BLaER1 (cell line): ENCODE results near the gene FCN2.

ENCODE experiments used
- H3K27ac ChIP-seq: shearing (Covaris generic); formaldehyde crosslinking; 2 replicates; pipeline ENCODE4 v1.8.1; 2022
- H3K27me3 ChIP-seq: shearing (Covaris generic); formaldehyde crosslinking; 2 replicates; pipeline ENCODE4 v1.8.1; 2022
- H3K36me3 ChIP-seq: shearing (Covaris generic); formaldehyde crosslinking; 2 replicates; pipeline ENCODE4 v1.8.1; 2022
- H3K4me1 ChIP-seq: shearing (Covaris generic); formaldehyde crosslinking; 2 replicates; pipeline ENCODE4 v1.8.1; 2022
- H3K4me2 ChIP-seq: shearing (Covaris generic); formaldehyde crosslinking; 2 replicates; pipeline ENCODE4 v1.8.1; 2022
- H3K4me3 ChIP-seq: shearing (Covaris generic); formaldehyde crosslinking; 2 replicates; pipeline ENCODE4 v1.8.1; 2022
- H3K9ac ChIP-seq: shearing (Covaris generic); formaldehyde crosslinking; 2 replicates; pipeline ENCODE4 v1.8.1; 2022
- H3K9me3 ChIP-seq: shearing (Covaris generic); formaldehyde crosslinking; 2 replicates; pipeline ENCODE4 v1.8.1; 2022
- H4K20me1 ChIP-seq: shearing (Covaris generic); formaldehyde crosslinking; 2 replicates; pipeline ENCODE4 v1.8.1; 2022
- Cebpa-rat ChIP-seq: shearing (Covaris generic); IDR thresholded peaks from 2 replicates; pipeline ENCODE4 v1.8.1; 2022

FCN2 gene

DNA sequence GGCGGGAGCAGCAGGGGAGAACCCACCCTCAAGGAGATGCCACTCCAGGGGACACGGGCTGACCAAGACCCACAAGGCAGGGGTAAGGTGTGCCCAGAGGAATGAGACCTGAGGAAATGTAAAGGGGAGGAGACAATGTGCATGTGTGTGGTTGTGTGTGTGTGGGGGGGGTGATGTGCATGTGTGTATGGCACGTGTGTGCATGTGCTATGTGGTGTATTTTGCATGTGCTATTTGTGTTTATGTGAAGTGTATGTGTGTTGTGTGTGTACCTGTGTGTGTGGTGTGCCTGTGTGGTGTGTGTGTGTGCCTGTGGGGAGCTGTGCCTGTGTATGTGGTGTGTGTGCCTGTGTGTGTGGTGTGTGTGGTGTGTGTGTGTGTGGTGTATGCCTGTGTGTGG is 33.5 kb upstream of the FCN2 start:
- Histone ChIP-seq H3K4me2 (no peak overlapping the region), H4K20me1 (peaks cover 8% of the 10 kb centered on the region; the same call in 1 of the 2 replicates), H3K36me3 (peaks cover 24% of the 10 kb centered on the region), H3K4me3 (no peak overlapping the region), H3K27ac (no peak overlapping the region), H3K9me3 (peaks cover 33% of the 10 kb centered on the region), H3K27me3 (no peaks in the 10 kb centered on the region), H3K4me1 (no peaks in the 10 kb centered on the region; the same call in 1 of the 2 replicates), H3K9ac (no peak overlapping the region)
- TF ChIP-seq Cebpa-rat = no peak

DNA sequence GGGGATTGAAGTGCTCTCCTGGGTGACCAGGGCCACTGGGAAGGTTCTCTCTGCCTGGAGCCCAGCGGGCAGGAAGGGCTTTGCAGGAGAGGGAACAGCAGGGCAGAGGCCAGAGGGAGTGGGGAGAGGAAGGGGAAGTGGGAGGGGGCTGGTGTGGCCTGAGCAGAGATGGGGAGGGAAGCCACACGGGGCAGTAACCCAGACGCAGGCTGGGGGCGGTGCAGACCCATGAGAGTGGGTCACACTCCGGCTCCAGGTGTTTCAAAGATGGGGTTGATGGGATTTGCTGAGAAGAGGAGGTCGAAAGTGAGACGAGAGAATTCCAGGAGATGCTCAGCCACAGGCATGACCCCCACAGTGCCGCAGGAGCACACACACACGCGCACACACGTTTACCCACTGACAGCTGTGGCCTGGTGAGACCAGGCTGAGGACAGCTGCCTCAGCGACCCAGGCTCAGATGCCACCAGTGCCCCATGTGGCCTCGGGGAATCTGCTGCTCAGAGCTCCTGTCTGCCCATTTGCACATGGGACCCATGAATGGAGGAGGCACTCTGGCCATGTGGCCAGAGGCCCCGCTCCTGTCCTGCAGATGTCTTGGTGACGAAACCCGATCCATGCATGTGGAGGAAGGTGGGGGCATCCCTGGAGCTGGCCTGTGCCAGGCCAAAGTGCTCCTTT is 32.7 kb upstream of the FCN2 start:
- no peak for TF ChIP-seq Cebpa-rat
- no peak overlapping the region for H3K27ac ChIP-seq
- peaks cover 16% of the 10 kb centered on the region for H3K36me3 ChIP-seq
- no peak overlapping the region for H3K4me3 ChIP-seq
- no peaks in the 10 kb centered on the region; the same call in 1 of the 2 replicates for H3K4me1 ChIP-seq
- peaks cover 8% of the 10 kb centered on the region; the same call in 1 of the 2 replicates for H4K20me1 ChIP-seq
- H3K4me2 ChIP-seq = no peak overlapping the region
- H3K9ac ChIP-seq = no peak overlapping the region
- no peaks in the 10 kb centered on the region for H3K27me3 ChIP-seq
- peaks cover 33% of the 10 kb centered on the region for H3K9me3 ChIP-seq

DNA sequence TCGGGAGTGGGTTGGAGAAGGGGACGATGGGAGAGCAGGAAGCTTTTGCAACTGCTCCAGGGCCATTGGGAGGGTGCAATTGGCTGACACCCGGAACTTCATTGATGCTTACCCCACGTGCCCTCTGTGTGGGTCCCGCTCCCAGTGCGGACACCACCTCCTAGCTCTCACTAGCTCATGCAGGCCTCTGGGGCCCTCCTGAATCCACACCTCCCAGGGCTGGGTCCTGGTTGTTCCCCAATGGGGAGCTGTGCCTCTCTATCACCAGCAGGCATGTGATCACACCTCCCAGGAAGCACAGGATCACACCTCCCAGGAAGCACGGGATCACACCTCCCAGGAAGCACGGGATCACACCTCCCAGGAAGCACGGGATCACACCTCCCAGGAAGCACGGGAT is 32.1 kb upstream of the FCN2 start:
- no peak for TF ChIP-seq Cebpa-rat
- H3K9me3 ChIP-seq = peaks cover 33% of the 10 kb centered on the region

DNA sequence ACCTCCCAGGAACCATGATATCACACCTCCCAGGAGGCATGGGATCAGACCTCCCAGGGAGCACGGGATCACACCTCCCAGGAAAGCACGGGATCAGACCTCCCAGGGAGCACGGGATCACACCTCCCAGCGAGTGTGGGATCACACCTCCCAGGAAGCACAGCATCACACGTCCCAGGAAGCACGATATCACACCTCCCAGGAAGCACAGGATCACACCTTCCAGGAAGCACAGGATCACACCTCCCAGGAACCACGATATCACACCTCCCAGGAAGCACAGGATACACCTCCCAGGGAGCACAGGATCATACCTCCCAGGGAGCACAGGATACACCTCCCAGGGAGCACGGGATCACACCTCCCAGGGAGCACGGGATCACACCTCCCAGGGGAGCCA is 30.0 kb upstream of the FCN2 start:
- no peaks in the 10 kb centered on the region for H3K36me3 ChIP-seq
- no peak for TF ChIP-seq Cebpa-rat
- H3K9me3 ChIP-seq = peaks cover 33% of the 10 kb centered on the region
- H3K9ac ChIP-seq = no peak overlapping the region
- no peaks in the 10 kb centered on the region for H4K20me1 ChIP-seq
- H3K27ac ChIP-seq = no peak overlapping the region
- H3K4me1 ChIP-seq = no peaks in the 10 kb centered on the region; the same call in 1 of the 2 replicates
- H3K4me2 ChIP-seq = no peak overlapping the region
- no peak overlapping the region for H3K4me3 ChIP-seq
- H3K27me3 ChIP-seq = no peaks in the 10 kb centered on the region

More for the DNA sequence above, 32.1 kb upstream of the FCN2 start:
- Histone ChIP-seq H3K4me1 (no peaks in the 10 kb centered on the region; the same call in 1 of the 2 replicates), H3K27ac (no peak overlapping the region), H3K9ac (no peak overlapping the region), H3K4me2 (no peak overlapping the region), H3K27me3 (no peaks in the 10 kb centered on the region), H3K4me3 (no peak overlapping the region), H4K20me1 (peaks cover 8% of the 10 kb centered on the region; the same call in 1 of the 2 replicates), H3K36me3 (peaks cover 10% of the 10 kb centered on the region)

DNA sequence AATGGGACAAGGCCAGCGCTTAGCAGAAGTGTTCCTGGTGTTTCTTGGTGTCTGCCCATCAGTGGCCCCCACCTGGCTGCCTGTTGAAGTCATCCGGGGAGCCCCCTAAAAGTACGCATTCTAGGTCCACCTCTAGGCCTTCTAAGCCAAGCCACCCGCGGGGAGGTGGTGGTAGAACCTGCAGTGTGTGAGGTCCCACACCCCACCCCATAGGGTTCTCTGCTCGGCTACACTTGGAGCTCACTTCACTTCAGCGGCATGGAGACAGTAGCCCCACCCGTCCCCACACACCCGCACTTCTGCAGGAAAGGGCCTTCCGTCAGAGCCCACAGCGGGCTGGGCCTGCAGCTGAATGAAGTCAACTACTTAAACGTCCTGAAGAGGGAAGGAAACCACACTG is 29.6 kb upstream of the FCN2 start:
- Histone ChIP-seq H3K36me3 (no peaks in the 10 kb centered on the region), H3K4me3 (no peak overlapping the region), H3K27me3 (no peaks in the 10 kb centered on the region), H3K4me1 (no peaks in the 10 kb centered on the region; the same call in 1 of the 2 replicates), H3K27ac (no peak overlapping the region), H3K9ac (no peak overlapping the region), H3K9me3 (peaks cover 33% of the 10 kb centered on the region), H3K4me2 (no peak overlapping the region), H4K20me1 (no peaks in the 10 kb centered on the region)
- TF ChIP-seq Cebpa-rat = no peak

DNA sequence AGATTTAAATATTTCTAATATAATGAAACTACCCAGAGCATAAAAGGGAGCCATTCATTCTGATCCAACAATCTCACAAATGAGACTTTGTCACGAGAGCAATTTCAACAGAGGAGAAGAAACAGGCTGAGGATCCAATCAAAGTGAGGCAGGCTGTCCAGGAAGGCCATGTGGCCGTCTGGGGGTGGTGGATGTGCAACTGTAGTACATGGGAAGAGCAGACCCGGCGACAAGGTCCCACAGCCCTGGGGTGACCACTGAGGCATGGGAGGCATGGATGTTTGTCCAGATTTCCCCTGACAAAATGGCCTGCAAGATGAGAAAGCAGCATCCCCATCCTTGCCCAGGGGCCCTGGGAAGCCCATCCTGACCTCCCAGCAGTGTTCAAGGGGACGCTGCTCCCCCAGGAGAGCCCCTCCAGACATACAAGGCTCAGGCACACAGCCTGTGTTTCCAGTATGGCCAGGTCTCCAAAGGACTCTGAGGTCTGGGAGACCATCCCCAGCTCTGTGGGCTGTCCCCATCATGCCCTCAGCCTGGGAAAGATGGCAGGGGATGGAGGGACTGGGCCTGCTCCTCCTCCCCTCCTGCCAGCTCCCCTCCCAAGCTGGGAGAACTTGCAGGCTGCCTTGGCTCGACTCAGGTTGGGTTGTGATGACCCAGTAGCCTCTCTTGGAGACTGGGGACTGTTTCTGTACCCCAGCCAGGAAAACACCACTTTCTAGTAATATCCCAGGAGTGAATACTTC is 27.5 kb upstream of the FCN2 start:
- H3K4me1 ChIP-seq = no peaks in the 10 kb centered on the region; the same call in 1 of the 2 replicates
- TF ChIP-seq Cebpa-rat = no peak
- no peak overlapping the region for H3K4me2 ChIP-seq
- no peaks in the 10 kb centered on the region for H3K36me3 ChIP-seq
- H3K4me3 ChIP-seq = no peak overlapping the region
- H3K27ac ChIP-seq = no peak overlapping the region
- peaks cover 31% of the 10 kb centered on the region for H3K9me3 ChIP-seq
- H3K27me3 ChIP-seq = no peaks in the 10 kb centered on the region
- H3K9ac ChIP-seq = no peak overlapping the region
- H4K20me1 ChIP-seq = no peaks in the 10 kb centered on the region

DNA sequence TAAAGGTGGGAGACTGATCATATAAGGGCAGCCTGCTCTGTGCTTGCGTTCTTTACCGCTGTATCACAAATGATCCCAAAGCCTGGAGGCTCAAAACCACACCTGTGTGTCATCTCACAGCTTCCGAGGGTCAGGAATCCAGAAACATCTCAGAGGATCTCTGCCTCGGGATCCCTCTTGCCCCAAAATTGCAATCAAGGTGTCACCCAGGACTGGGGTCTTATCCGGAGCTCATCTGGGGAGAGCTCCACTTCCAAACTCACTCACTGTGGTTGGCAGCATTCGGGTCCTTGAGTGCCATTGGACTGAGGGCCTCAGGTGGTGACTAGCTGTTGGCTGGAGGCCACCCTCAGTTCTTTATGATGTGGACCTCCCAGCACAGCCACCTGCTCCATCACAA is 26.7 kb upstream of the FCN2 start:
- no peaks in the 10 kb centered on the region for H3K36me3 ChIP-seq
- TF ChIP-seq Cebpa-rat = no peak
- H3K4me3 ChIP-seq = no peak overlapping the region
- H3K9me3 ChIP-seq = peaks cover 22% of the 10 kb centered on the region
- no peaks in the 10 kb centered on the region for H4K20me1 ChIP-seq
- no peak overlapping the region for H3K27ac ChIP-seq
- no peaks in the 10 kb centered on the region for H3K4me1 ChIP-seq
- H3K27me3 ChIP-seq = no peaks in the 10 kb centered on the region
- H3K9ac ChIP-seq = no peak overlapping the region
- H3K4me2 ChIP-seq = no peak overlapping the region

DNA sequence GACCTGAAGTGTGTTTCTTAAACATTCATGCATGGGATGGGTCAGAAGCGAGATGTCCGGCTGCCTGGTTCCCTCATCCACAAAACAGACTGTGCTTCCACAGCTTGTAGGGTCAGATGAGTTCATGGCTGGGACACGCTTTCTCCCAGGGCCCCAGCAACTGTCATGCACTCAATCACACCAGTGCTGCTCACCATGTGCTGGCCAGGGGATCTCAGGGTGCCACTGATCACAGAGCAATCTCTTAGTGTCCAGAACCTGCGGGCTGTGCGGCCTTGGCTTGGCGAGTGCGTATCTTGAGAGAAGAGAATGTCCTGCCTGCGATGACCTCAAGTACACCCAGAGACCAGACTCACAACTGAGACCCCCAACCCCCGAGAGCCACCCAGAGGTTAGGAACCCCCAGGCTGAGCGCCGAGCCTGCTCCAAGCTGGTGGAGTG is 26.0 kb upstream of the FCN2 start:
- no peak for TF ChIP-seq Cebpa-rat

DNA sequence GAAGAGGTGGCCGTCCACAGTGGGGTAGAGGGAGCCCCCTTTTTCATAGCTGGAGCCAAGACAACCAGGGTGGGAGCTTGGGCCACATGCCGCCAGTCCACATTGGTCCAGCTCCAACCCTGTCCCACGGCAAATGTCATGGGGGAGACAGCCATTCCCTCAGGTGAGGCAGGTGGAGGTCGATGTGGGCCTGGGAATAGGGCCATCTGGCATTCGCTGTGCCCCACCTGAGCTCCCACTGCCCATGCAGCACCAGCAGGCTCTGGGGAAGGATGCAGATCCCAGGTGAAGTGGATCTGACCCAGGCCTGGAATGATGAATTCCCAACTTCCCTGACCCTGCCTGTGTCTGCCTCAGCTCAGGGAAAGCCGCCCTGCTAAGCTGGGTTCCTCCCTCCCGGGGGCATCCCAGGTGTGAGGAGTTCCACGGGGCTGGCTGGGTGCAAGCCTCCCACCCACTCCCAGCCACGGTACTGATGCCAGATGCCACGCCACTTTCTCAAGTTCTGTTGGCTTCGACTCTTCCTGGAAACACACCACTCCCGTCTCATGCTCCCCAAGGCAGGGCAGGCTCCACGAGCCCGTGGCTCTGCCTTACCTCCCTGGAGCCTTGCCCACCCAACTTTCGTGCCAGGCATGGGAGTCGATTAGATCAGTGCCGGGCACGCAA is 25.2 kb upstream of the FCN2 start:
- H3K36me3 ChIP-seq = no peaks in the 10 kb centered on the region
- H3K27ac ChIP-seq = no peak overlapping the region
- no peaks in the 10 kb centered on the region for H3K4me1 ChIP-seq
- H3K9ac ChIP-seq = no peak overlapping the region
- no peaks in the 10 kb centered on the region for H3K27me3 ChIP-seq
- no peak overlapping the region for H3K4me2 ChIP-seq
- no peak overlapping the region for H3K4me3 ChIP-seq
- no peak for TF ChIP-seq Cebpa-rat
- peaks cover 14% of the 10 kb centered on the region for H3K9me3 ChIP-seq
- no peaks in the 10 kb centered on the region for H4K20me1 ChIP-seq

More for the DNA sequence above, 26.0 kb upstream of the FCN2 start:
- Histone ChIP-seq H3K4me3 (no peak overlapping the region), H3K4me1 (no peaks in the 10 kb centered on the region), H3K4me2 (no peak overlapping the region), H4K20me1 (no peaks in the 10 kb centered on the region), H3K27me3 (no peaks in the 10 kb centered on the region), H3K9me3 (peaks cover 19% of the 10 kb centered on the region), H3K36me3 (no peaks in the 10 kb centered on the region), H3K27ac (no peak overlapping the region), H3K9ac (no peak overlapping the region)
